GM21528 (cell line): ENCODE data around the gene MRPL40.

Experiments
- ATAC-seq: cut with Tn5 transposase; IDR thresholded peaks from one replicate; pipeline ENCODE4 v1.9.1; 2021; ENCODE audit warnings: mild to moderate bottlenecking, moderate library complexity; ENCODE audit not compliant: unreplicated experiment, low FRiP score

MRPL40 gene

GRCh38 chr22:19478901-19479354, 46.6 kb downstream of the MRPL40 start, which contains the start of gene UFD1:
Gene UFD1, minus strand, starts transcription at chr22:19479193. Its CDS starts 108 bp downstream, at chr22:19479085.
- peak; percentile 60 for ATAC-seq

- peak; percentile 79 for ATAC-seq
These were observed 47.2 kb downstream of the MRPL40 start, which contains the start of gene CDC45 for GRCh38 chr22:19479355-19480172. Gene CDC45, plus strand, starts transcription at chr22:19479920. Its CDS starts 49 bp downstream, at chr22:19479969.

GRCh38 chr22:19480173-19480568, 47.8 kb downstream of the MRPL40 start:
- ATAC-seq, result no peak

DNA sequence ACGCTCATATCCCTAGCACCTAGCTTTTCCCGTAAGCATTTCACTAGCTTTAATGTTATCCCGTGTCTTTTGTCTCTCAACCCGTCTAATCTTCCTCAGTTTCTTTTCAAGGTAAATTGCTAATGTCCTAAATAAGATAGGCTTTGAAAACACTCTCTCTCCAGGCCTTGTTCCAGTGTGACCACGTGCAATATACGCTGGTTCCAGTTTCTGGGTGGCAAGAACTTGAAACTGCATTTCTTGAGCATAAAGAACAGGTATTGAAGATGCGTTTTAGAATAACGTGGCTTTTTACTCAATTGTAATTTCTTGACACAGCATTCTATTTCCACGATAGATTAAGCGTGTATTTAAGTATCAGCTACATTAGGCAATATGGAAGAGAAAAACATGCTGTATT, 48.4 kb downstream of the MRPL40 start:
- ATAC-seq, result no peak

GRCh38 chr22:19482297-19482696, 50.0 kb downstream of the MRPL40 start:
- no peak for ATAC-seq

- ATAC-seq, result no peak
These were observed 51.3 kb downstream of the MRPL40 start for GRCh38 chr22:19483481-19484244.
